Transverse colon (tissue), 3 donors: ENCODE results near the gene DOCK10.
A peak's percentile ranks its signal among the peaks of the same experiment; 100 is the strongest.

Source experiments
- EP300 ChIP-seq: sonication (generic); formaldehyde crosslinking; IDR thresholded peaks from one replicate; pipeline ENCODE4 v1.6.1; 2017; ENCODE audit warnings: antibody characterized with exemption, low read depth
- POLR2AphosphoS5 ChIP-seq, 3 donors: sonication (generic); formaldehyde crosslinking; IDR thresholded peaks; one replicate each; pipeline ENCODE4 v1.6.1; 2016; ENCODE audit warnings: antibody characterized with exemption in 3 of 3

- TF ChIP-seq EP300 (no peak), POLR2AphosphoS5 (IDR thresholded peaks at IDR 0.05) (peak in 1 of 3 donors; percentile 26)
Observed at GRCh38 chr2:224776795-224777558, 265.3 kb downstream of the DOCK10 start.
